OCI-LY3 (cell line): ENCODE results near the gene OR5W2.

Experiments used
- EZH2phosphoT487 ChIP-seq: fragments of 200-600 bp; shearing (Covaris generic); IDR thresholded peaks from 2 replicates; pipeline ENCODE4 v1.6.1; 2018; ENCODE audit warnings: antibody characterized with exemption, mixed run types, low read depth
- TF ChIP-seq, protein P1 (sequence below): fragments of 200-600, 300-600 bp; sonication (generic); IDR thresholded peaks from 2 replicates; pipeline ENCODE4 v1.5.1; 2014; ENCODE audit warnings: antibody characterized with exemption, low read length, low read depth

DNA sequence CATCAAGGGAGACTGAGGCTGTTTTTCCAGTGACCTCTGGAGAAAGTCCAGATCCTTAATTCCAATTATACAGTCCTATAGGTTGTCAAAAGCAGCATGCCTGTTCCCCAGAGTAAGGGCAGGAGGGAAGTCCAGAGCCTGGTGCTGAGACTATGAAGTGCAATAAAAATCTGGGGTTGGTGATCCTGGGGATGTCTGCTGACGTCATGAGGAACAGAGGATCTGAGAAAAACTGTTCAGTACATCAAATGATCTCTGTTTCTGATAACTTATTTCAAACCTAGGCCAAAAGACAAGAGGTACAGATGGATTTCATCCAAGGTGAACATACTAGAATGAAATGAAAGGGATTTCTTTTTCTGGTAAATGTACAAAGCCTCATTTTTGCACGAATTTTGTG, 12.1 kb downstream of the OR5W2 start:
- TF ChIP-seq, protein P1, sequence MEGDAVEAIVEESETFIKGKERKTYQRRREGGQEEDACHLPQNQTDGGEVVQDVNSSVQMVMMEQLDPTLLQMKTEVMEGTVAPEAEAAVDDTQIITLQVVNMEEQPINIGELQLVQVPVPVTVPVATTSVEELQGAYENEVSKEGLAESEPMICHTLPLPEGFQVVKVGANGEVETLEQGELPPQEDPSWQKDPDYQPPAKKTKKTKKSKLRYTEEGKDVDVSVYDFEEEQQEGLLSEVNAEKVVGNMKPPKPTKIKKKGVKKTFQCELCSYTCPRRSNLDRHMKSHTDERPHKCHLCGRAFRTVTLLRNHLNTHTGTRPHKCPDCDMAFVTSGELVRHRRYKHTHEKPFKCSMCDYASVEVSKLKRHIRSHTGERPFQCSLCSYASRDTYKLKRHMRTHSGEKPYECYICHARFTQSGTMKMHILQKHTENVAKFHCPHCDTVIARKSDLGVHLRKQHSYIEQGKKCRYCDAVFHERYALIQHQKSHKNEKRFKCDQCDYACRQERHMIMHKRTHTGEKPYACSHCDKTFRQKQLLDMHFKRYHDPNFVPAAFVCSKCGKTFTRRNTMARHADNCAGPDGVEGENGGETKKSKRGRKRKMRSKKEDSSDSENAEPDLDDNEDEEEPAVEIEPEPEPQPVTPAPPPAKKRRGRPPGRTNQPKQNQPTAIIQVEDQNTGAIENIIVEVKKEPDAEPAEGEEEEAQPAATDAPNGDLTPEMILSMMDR: no peak
- TF ChIP-seq EZH2phosphoT487: no peak
